SKM-1 (cell line): ENCODE data around the gene KRTAP1-3.
"Not testable (repeated sequence)": the region's sequence is repeated elsewhere in the genome, so short reads cannot be mapped to it uniquely, and the experiment has no call there.

Experiments
- DNase-seq: peaks from one replicate; lab custom pipeline; 2025; ENCODE audit not compliant: unreplicated experiment; lab: John Stamatoyannopoulos, UW

Gene KRTAP1-3

GRCh38 chr17:41012326-41013120, 22.2 kb downstream of the KRTAP1-3 start:
- no peak for DNase-seq

- no peak for DNase-seq
Observed at GRCh38 chr17:41010441-41010840, 24.2 kb downstream of the KRTAP1-3 start.

- no peak for DNase-seq
Observed at GRCh38 chr17:41009936-41010335, 24.7 kb downstream of the KRTAP1-3 start.

GRCh38 chr17:41009301-41009760, 25.3 kb downstream of the KRTAP1-3 start:
- DNase-seq, result no peak

- DNase-seq, result no peak
Observed at GRCh38 chr17:41008811-41009210, 25.9 kb downstream of the KRTAP1-3 start, which contains the start of gene KRTAP3-1. TSS of gene KRTAP3-1 (minus strand) at chr17:41009128. CDS start at chr17:41009074, 54 bp downstream.

- DNase-seq, result no peak
Observed at GRCh38 chr17:41004397-41004796, 30.3 kb downstream of the KRTAP1-3 start.

GRCh38 chr17:41003926-41004325, 30.7 kb downstream of the KRTAP1-3 start:
- DNase-seq, result no peak

- no peak for DNase-seq
Observed at GRCh38 chr17:41002814-41003213, 31.9 kb downstream of the KRTAP1-3 start.

GRCh38 chr17:41001795-41002194, 32.9 kb downstream of the KRTAP1-3 start:
- no peak for DNase-seq

GRCh38 chr17:40999563-40999962, 35.1 kb downstream of the KRTAP1-3 start, which contains the start of gene KRTAP3-2:
TSS of gene KRTAP3-2 (minus strand) at chr17:40999906. CDS start at chr17:40999853, 53 bp downstream.
- not testable (repeated sequence) for DNase-seq

GRCh38 chr17:40997361-40997760, 37.3 kb downstream of the KRTAP1-3 start:
- DNase-seq, result no peak

GRCh38 chr17:40996829-40997228, 37.8 kb downstream of the KRTAP1-3 start:
- DNase-seq, result no peak

- no peak for DNase-seq
Observed at GRCh38 chr17:40995116-40995515, 39.6 kb downstream of the KRTAP1-3 start.

GRCh38 chr17:40993839-40994238, 40.8 kb downstream of the KRTAP1-3 start, which contains the start of gene KRTAP3-3:
TSS of gene KRTAP3-3 (minus strand) at chr17:40994164. CDS start at chr17:40994097, 67 bp downstream.
- no peak for DNase-seq

- no peak for DNase-seq
Observed at GRCh38 chr17:40993084-40993483, 41.6 kb downstream of the KRTAP1-3 start.

GRCh38 chr17:40992666-40993065, 42.0 kb downstream of the KRTAP1-3 start:
- no peak for DNase-seq

GRCh38 chr17:40986920-40987319, 47.8 kb downstream of the KRTAP1-3 start:
- DNase-seq, result no peak

GRCh38 chr17:40984226-40984625, 50.4 kb downstream of the KRTAP1-3 start, which contains the start of gene KRT40:
TSS of gene KRT40 (minus strand) at chr17:40984326. CDS start at chr17:40984273, 53 bp downstream.
- no peak for DNase-seq
